CD14-positive monocyte (primary cell): Measurements from ENCODE around the gene NHERF2. TPM values are rescaled to one million over a fixed set of nuclear protein-coding genes. Genes with fewer than 3 reads are reported as not detected.

Experiments used
- DNase-seq, 3 donors: peaks; one replicate each; pipeline ENCODE4 v3.0.0-alpha.2; 2011 to 2022
- H2AFZ ChIP-seq: 2 replicates; pipeline ENCODE4 v1.6.0; 2012; ENCODE audit warnings: mild to moderate bottlenecking, low read depth, low read length, inconsistent platforms; ENCODE audit not compliant: insufficient read depth, poor library complexity, severe bottlenecking
- H3K27ac ChIP-seq, 2 donors: 1 replicate in 1 of 2; 2 replicates in 1 of 2; pipeline ENCODE4 v1.5.1; 2012 to 2013; ENCODE audit warnings: low read length in 2 of 2, control low read depth in 1 of 2, inconsistent platforms in 1 of 2, low read depth in 1 of 2, mild to moderate bottlenecking in 1 of 2
- H3K27me3 ChIP-seq, 2 donors: one replicate each; pipeline versions ENCODE4 v1.6.0 to v1.6.1; 2011 to 2013; ENCODE audit warnings: low read length in 2 of 2; ENCODE audit not compliant: control insufficient read depth in 2 of 2, insufficient read depth in 2 of 2
- H3K36me3 ChIP-seq, 2 donors: replicated peaks in 1 of 2; 1 replicate in 1 of 2; 2 replicates in 1 of 2; pipeline versions ENCODE4 v1.5.1 to v1.6.1; 2012 to 2013; ENCODE audit warnings: low read length in 2 of 2, control low read depth in 1 of 2, inconsistent platforms in 1 of 2, mild to moderate bottlenecking in 1 of 2; ENCODE audit not compliant: insufficient read depth in 2 of 2, control insufficient read depth in 1 of 2
- H3K4me1 ChIP-seq, 2 donors: 1 replicate in 1 of 2; 2 replicates in 1 of 2; pipeline versions ENCODE4 v1.5.1 to v1.6.1; 2012 to 2013; ENCODE audit warnings: low read length in 2 of 2, control low read depth in 1 of 2, inconsistent platforms in 1 of 2, mild to moderate bottlenecking in 1 of 2, moderate library complexity in 1 of 2; ENCODE audit not compliant: insufficient read depth in 2 of 2, control insufficient read depth in 1 of 2
- H3K4me2 ChIP-seq: replicated peaks from 2 replicates; pipeline ENCODE3; 2012; ENCODE audit warnings: low read length, moderate library complexity, mild to moderate bottlenecking; ENCODE audit not compliant: poor library complexity, severe bottlenecking; ENCODE audit errors: extremely low read depth
- H3K4me3 ChIP-seq, 3 experiments: fragments of 200-600 bp in 1 of 3; sonication (generic) in 1 of 3; replicated peaks in 1 of 3; 1 replicate in 2 of 3; 2 replicates in 1 of 3; pipeline ENCODE4 v1.5.1; 2011 to 2013; ENCODE audit warnings: low read length in 3 of 3, mild to moderate bottlenecking in 3 of 3, control low read depth in 2 of 3, low read depth in 2 of 3, inconsistent platforms in 1 of 3, moderate library complexity in 1 of 3
- H3K79me2 ChIP-seq: 2 replicates; pipeline ENCODE4 v1.6.0; 2012; ENCODE audit warnings: mild to moderate bottlenecking, control low read depth, inconsistent platforms, low read length, moderate library complexity; ENCODE audit not compliant: insufficient read depth
- H3K9ac ChIP-seq: 2 replicates; pipeline ENCODE4 v1.6.0; 2017; ENCODE audit warnings: low read length, mild to moderate bottlenecking; ENCODE audit not compliant: insufficient read depth, poor library complexity, severe bottlenecking
- H3K9me3 ChIP-seq, 2 donors: replicated peaks in 1 of 2; 1 replicate in 1 of 2; 2 replicates in 1 of 2; pipeline versions ENCODE4 v1.5.1 to v1.6.1; 2012 to 2013; ENCODE audit warnings: low read length in 2 of 2, control low read depth in 1 of 2; ENCODE audit not compliant: control insufficient read depth in 1 of 2, insufficient read depth in 1 of 2
- H4K20me1 ChIP-seq: 2 replicates; pipeline ENCODE4 v1.6.0; 2012; ENCODE audit warnings: mild to moderate bottlenecking, low read length, control low read depth, moderate library complexity; ENCODE audit not compliant: insufficient read depth
- H3K27ac Mint-ChIP-seq, 7 donors: one replicate each; pipeline ENCODE4 v1.8.0; 2020; ENCODE audit warnings: mild to moderate bottlenecking in 7 of 7, mixed read lengths in 7 of 7, moderate library complexity in 6 of 7, inconsistent platforms in 2 of 7
- H3K27me3 Mint-ChIP-seq, 3 donors: one replicate each; pipeline ENCODE4 v1.8.0; 2021 to 2022; ENCODE audit warnings: low read depth in 3 of 3, mild to moderate bottlenecking in 3 of 3, mixed read lengths in 3 of 3, moderate library complexity in 3 of 3, inconsistent platforms in 1 of 3
- H3K36me3 Mint-ChIP-seq, 2 donors: one replicate each; pipeline ENCODE4 v1.8.0; 2020; ENCODE audit warnings: mixed read lengths in 2 of 2, inconsistent platforms in 1 of 2, mild to moderate bottlenecking in 1 of 2
- H3K4me1 Mint-ChIP-seq: one replicate; pipeline ENCODE4 v1.8.0; 2020; ENCODE audit warnings: mild to moderate bottlenecking, mixed read lengths
- H3K4me3 Mint-ChIP-seq, 2 donors: one replicate each; pipeline ENCODE4 v1.8.0; 2020; ENCODE audit warnings: mild to moderate bottlenecking in 2 of 2, mixed read lengths in 2 of 2, moderate library complexity in 1 of 2
- H3K9me3 Mint-ChIP-seq, 7 donors: one replicate each; pipeline ENCODE4 v1.8.0; 2020 to 2022; ENCODE audit warnings: mixed read lengths in 7 of 7, mild to moderate bottlenecking in 6 of 7, moderate library complexity in 6 of 7, inconsistent platforms in 2 of 7
- WGBS: methylation state at CpG from one replicate; pipeline ENCODE4 v1.1.5; 2013; ENCODE audit warnings: missing lambda C conversion rate; ENCODE audit not compliant: insufficient coverage; 5-methylcytosine and 5-hydroxymethylcytosine counted together
- intact Hi-C, 2 donors: fragments of 100-400 bp; cut with micrococcal nuclease; formaldehyde crosslinking; loops; one replicate each; pipeline versions ENCODE4 v1.15.0 to v1.15.1; 2023
- polyA plus RNA-seq, 3 donors: library from polyadenylated mRNA; depleted of rRNA in 1 of 3; unstranded in 2 of 3; stranded (reverse) in 1 of 3; fragments of 300-500 nt in 2 of 3; fragments of >200 nt in 1 of 3; fragmentation: Illumina TruSeq in 2 of 3; gene quantifications; 1 replicate in 2 of 3; 2 replicates in 1 of 3; pipeline ENCODE4 v1.2.3, GENCODE V29; 2012 to 2021
- TF ChIP-seq, protein P1 (sequence below): fragments of 200-600 bp; IDR thresholded peaks from one replicate; pipeline ENCODE4 v1.8.0; 2022; ENCODE audit warnings: antibody characterized with exemption, mild to moderate bottlenecking

NHERF2 gene
- polyA plus RNA-seq, 3 donors = 0.66 to 8.2 (median 0.78) TPM

DNA sequence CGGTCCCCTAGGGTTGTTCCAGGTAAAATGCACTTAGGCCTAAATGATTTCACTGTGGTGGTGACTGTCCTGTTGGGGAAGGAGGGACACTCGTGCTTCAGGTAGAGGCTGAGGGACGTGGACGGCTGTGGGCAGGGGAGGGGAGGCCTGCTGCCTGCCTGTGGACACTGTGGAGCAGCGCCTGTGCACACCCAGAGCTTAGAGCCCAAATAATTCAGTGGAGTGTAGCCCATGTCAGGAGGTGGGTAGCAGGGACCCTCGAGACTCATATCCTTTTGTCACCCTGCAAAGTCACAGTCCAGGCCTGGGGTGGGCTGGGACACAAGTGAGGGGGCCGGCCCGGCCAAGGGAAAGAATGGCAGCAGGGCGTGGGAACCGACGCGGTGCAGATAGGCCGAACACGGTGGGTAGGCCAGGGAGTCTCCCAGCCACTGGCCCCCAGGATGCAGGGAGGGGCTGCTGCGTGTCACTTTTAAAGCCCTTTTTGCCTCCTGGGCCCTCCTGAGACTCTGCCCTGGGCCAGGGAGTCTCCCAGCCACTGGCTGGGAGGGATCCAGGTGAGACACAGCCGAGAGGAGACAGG lies 733 bp upstream of the NHERF2 start:
- Mint-ChIP-seq H3K4me1 (peaks cover 19% of the 10 kb centered on the region), H3K27ac (no peak overlapping the region), H3K36me3 (peaks cover 5 to 6% of the 10 kb centered on the region in 2 donors), H3K27me3 (peaks cover 43 to 67% (median 60%) of the 10 kb centered on the region in 3 donors), H3K9me3 (peaks cover 3 to 12% (median 9%) of the 10 kb centered on the region in 7 donors), H3K4me3 (peak overlapping the region in 1 of 2 donors; percentile 78)
- Histone ChIP-seq H3K4me1 (peaks cover 15 to 26% of the 10 kb centered on the region in 2 donors), H3K4me3 (no peak overlapping the region), H3K27ac (no peak overlapping the region), H4K20me1 (no peaks in the 10 kb centered on the region), H3K79me2 (no peaks in the 10 kb centered on the region), H3K9me3 (peaks cover 0 to 9% of the 10 kb centered on the region in 2 donors), H3K27me3 (peaks cover 11 to 49% of the 10 kb centered on the region in 2 donors), H2AFZ (no peak overlapping the region), H3K9ac (no peak overlapping the region), H3K36me3 (no peaks in the 10 kb centered on the region), H3K4me2 (peak overlapping the region; percentile 53)
- TF ChIP-seq, protein P1, sequence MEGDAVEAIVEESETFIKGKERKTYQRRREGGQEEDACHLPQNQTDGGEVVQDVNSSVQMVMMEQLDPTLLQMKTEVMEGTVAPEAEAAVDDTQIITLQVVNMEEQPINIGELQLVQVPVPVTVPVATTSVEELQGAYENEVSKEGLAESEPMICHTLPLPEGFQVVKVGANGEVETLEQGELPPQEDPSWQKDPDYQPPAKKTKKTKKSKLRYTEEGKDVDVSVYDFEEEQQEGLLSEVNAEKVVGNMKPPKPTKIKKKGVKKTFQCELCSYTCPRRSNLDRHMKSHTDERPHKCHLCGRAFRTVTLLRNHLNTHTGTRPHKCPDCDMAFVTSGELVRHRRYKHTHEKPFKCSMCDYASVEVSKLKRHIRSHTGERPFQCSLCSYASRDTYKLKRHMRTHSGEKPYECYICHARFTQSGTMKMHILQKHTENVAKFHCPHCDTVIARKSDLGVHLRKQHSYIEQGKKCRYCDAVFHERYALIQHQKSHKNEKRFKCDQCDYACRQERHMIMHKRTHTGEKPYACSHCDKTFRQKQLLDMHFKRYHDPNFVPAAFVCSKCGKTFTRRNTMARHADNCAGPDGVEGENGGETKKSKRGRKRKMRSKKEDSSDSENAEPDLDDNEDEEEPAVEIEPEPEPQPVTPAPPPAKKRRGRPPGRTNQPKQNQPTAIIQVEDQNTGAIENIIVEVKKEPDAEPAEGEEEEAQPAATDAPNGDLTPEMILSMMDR = no peak
- intact Hi-C loops = loop anchor here in 1 of 2 donors (5.0 kb wide), 1 partner anchor 121 kb away; the partner anchor contains the start of gene RAB26
- DNase-seq = no peak
- 94% methylated on average over 14 of the region's 16 CpGs for WGBS

DNA sequence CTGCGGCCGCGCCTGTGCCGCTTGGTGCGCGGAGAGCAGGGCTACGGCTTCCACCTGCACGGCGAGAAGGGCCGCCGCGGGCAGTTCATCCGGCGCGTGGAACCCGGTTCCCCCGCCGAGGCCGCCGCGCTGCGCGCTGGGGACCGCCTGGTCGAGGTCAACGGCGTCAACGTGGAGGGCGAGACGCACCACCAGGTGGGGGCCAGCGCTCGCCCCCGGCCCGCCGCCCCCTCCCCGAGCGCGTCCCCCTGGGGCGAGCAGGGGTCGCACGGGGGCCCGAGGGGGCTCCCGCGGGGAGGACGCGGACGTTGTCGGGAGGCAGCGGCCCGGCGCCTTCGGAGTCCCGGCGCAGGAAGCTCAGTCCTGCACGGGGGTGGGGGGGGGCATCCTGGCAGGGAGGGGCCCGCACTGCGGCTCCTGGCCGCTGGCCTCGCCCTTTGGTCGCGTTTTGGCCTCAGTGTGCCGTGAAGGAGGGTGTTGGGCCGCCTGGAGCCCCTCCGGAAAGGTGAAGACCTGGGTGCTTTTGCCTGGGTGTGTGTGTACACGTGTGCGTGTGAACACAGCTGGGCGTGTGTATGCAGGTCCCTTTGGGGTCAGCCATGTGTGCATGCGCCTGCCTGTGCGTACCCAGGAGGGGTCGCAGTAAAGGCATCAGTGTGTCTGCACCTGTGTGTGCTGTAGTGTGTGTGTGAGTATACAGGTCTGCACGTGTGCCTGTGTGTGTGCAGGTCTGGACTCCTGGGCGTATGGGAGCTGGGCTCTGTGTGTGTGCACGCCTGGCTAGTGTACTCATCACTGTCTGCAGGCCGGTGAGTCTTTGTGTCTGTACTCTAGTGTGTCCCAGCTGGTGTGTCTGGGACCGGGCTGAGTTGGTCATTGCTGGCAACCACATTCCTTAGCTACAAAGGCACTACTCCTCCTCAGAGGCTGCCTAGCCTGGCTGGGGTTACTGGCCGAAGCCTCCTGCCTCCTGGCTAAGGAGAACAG lies 615 bp downstream of the NHERF2 start:
- peaks cover 0 to 9% of the 10 kb centered on the region in 2 donors for H3K9me3 ChIP-seq
- no peak overlapping the region for H3K9ac ChIP-seq
- H2AFZ ChIP-seq = peak overlapping the region; percentile 21
- H3K36me3 Mint-ChIP-seq = peaks cover 5 to 6% of the 10 kb centered on the region in 2 donors
- peak overlapping the region; percentile 58 to 80 for H3K4me3 Mint-ChIP-seq
- no peaks in the 10 kb centered on the region for H4K20me1 ChIP-seq
- peak overlapping the region in 1 of 3 experiments; percentile 56 for H3K4me3 ChIP-seq
- H3K79me2 ChIP-seq = no peaks in the 10 kb centered on the region
- H3K27ac Mint-ChIP-seq = no peak overlapping the region
- no peak overlapping the region for H3K27ac ChIP-seq
- TF ChIP-seq, protein P1 = no peak
- H3K4me1 Mint-ChIP-seq = peaks cover 20% of the 10 kb centered on the region
- intact Hi-C loops = loop anchor here in 1 of 2 donors (5.0 kb wide), 1 partner anchor 120 kb away; the partner anchor contains the start of gene RAB26
- H3K9me3 Mint-ChIP-seq = peaks cover 0 to 7% (median 2%) of the 10 kb centered on the region in 7 donors
- peaks cover 11 to 38% of the 10 kb centered on the region in 2 donors for H3K27me3 ChIP-seq
- H3K4me2 ChIP-seq = peak overlapping the region; percentile 71
- H3K27me3 Mint-ChIP-seq = peaks cover 33 to 59% (median 48%) of the 10 kb centered on the region in 3 donors
- H3K36me3 ChIP-seq = no peaks in the 10 kb centered on the region
- WGBS = 7% methylated on average over 74 of the region's 76 CpGs
- peaks cover 15 to 26% of the 10 kb centered on the region in 2 donors for H3K4me1 ChIP-seq
- no peak for DNase-seq
